Measurements from ENCODE around the gene CSKMT.

DNA sequence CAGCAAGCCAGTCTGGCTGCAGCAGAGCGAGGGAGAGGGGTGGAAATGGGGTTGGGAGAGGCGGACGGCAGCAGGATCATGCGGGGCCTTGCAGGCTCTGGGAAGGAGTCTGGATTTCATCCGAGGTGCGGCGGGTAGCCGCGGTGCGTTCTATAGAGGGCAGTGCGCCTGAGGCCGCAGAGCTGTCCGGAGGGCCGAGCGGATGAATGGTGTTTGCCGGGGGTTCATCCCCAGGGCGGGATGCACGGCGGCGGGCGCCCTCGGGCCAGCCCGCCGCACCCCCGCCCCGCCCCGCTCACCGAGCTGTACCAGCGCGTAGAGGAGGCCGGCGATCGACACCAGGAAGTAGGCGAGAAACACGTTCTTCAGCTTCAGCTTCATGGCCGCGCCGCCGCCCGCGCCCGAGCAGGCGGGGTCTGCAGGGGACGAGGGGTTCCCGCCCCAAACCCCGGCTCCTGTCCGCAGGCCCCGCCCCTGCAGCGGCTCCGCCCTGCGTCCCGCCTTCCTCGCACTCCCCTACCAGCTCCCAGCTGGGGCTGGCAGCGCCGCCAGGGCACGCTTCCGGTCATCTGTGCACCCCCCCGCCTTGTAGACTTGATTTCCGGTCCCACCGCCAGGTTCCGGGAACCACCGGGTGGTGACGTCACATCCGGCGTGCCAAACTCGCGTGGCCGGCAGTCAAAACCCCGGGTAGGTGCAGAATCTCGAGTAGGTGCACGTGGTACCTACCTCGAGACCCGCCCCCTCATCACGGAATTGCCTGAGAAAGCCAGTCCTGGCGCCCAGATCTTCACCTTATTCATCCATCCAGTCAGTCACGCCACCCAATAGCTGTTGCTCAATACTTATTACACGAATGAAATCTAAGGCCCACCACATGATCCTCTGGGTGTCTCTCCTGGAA is 43.3 kb upstream of the CSKMT start, which contains the start of gene B3GAT3:
- TF ChIP-seq CTCF (conservative IDR thresholded peaks at IDR 0.05), result no peak
- no peak for TF ChIP-seq EZH2 (IDR thresholded peaks at IDR 0.05; ENCODE audit: low read depth)
